HEK293 (cell line): Measurements from ENCODE around the gene SLC8A2.

Experiments
- BCL6B ChIP-seq: fragments of 450-650 bp; formaldehyde crosslinking; IDR thresholded peaks from 2 replicates; pipeline ENCODE4 v1.5.1; 2017; ENCODE audit warnings: missing biosample characterization, missing genetic modification characterization
- GFI1B ChIP-seq: fragments of 450-650 bp; formaldehyde crosslinking; IDR thresholded peaks from 2 replicates; pipeline ENCODE4 v1.5.1; 2016; ENCODE audit warnings: missing biosample characterization, missing genetic modification characterization
- GLIS1 ChIP-seq: fragments of 450-650 bp; formaldehyde crosslinking; IDR thresholded peaks from 2 replicates; pipeline ENCODE4 v1.5.1; 2016; ENCODE audit warnings: missing biosample characterization, missing genetic modification characterization
- PRDM6 ChIP-seq: fragments of 450-650 bp; formaldehyde crosslinking; IDR thresholded peaks from 2 replicates; pipeline ENCODE4 v1.5.1; 2017; ENCODE audit warnings: missing biosample characterization, missing genetic modification characterization
- SALL2 ChIP-seq: fragments of 450-650 bp; formaldehyde crosslinking; IDR thresholded peaks from 2 replicates; pipeline ENCODE4 v1.5.0; 2017; ENCODE audit warnings: missing biosample characterization, mild to moderate bottlenecking, missing genetic modification characterization, borderline replicate concordance
- SP3 ChIP-seq: fragments of 450-650 bp; formaldehyde crosslinking; IDR thresholded peaks from 2 replicates; pipeline ENCODE4 v1.5.1; 2016; ENCODE audit warnings: missing biosample characterization, missing genetic modification characterization
- TRIM28 ChIP-seq: IDR thresholded peaks from 2 replicates; pipeline ENCODE4 v1.6.1; 2011; ENCODE audit warnings: low read length, control low read depth, borderline replicate concordance
- ZBTB1 ChIP-seq: fragments of 450-650 bp; formaldehyde crosslinking; IDR thresholded peaks from 2 replicates; pipeline ENCODE4 v1.5.1; 2016; ENCODE audit warnings: missing biosample characterization, missing genetic modification characterization
- ZNF10 ChIP-seq: fragments of 450-650 bp; formaldehyde crosslinking; IDR thresholded peaks from 2 replicates; pipeline ENCODE4 v1.5.1; 2017; ENCODE audit warnings: missing biosample characterization, missing genetic modification characterization
- ZNF112 ChIP-seq: fragments of 450-650 bp; formaldehyde crosslinking; IDR thresholded peaks from 2 replicates; pipeline ENCODE4 v1.5.0; 2017; ENCODE audit warnings: missing biosample characterization, missing genetic modification characterization
- ZNF16 ChIP-seq: fragments of 450-650 bp; formaldehyde crosslinking; IDR thresholded peaks from 2 replicates; pipeline ENCODE4 v1.5.1; 2016; ENCODE audit warnings: low read depth, missing biosample characterization, missing genetic modification characterization
- ZNF175 ChIP-seq: fragments of 450-650 bp; formaldehyde crosslinking; IDR thresholded peaks from 2 replicates; pipeline ENCODE4 v1.5.1; 2016; ENCODE audit warnings: missing biosample characterization, missing genetic modification characterization
- ZNF184 ChIP-seq: fragments of 450-650 bp; IDR thresholded peaks from 2 replicates; pipeline ENCODE4 v1.5.1; 2018; ENCODE audit warnings: missing biosample characterization, mild to moderate bottlenecking, missing genetic modification characterization
- ZNF202 ChIP-seq: fragments of 450-650 bp; formaldehyde crosslinking; IDR thresholded peaks from 2 replicates; pipeline ENCODE4 v1.5.1; 2016; ENCODE audit warnings: missing biosample characterization, missing genetic modification characterization, borderline replicate concordance
- ZNF274 ChIP-seq, 2 experiments: fragments of 200-500 bp in 1 of 2; fragments of 450-650 bp in 1 of 2; sonication (Bioruptor generic) in 1 of 2; formaldehyde crosslinking in 1 of 2; IDR thresholded peaks; 2 replicates each; pipeline versions ENCODE4 v1.5.1 to v1.6.1; 2014 to 2016; ENCODE audit warnings: borderline replicate concordance in 1 of 2, inconsistent platforms in 1 of 2, low read length in 1 of 2, missing biosample characterization in 1 of 2, missing genetic modification characterization in 1 of 2
- ZNF354C ChIP-seq: fragments of 450-650 bp; formaldehyde crosslinking; IDR thresholded peaks from 2 replicates; pipeline ENCODE4 v1.5.1; 2016; ENCODE audit warnings: missing biosample characterization, missing genetic modification characterization, low read depth, borderline replicate concordance
- ZNF366 ChIP-seq: fragments of 450-650 bp; formaldehyde crosslinking; conservative IDR thresholded peaks from 2 replicates; pipeline ENCODE4 v1.5.1; 2016; ENCODE audit warnings: missing biosample characterization, missing genetic modification characterization
- ZNF48 ChIP-seq: fragments of 450-650 bp; formaldehyde crosslinking; IDR thresholded peaks from 2 replicates; pipeline ENCODE4 v1.5.1; 2016; ENCODE audit warnings: missing biosample characterization, missing genetic modification characterization
- ZNF514 ChIP-seq: fragments of 450-650 bp; formaldehyde crosslinking; IDR thresholded peaks from 2 replicates; pipeline ENCODE4 v1.5.1; 2016; ENCODE audit warnings: missing biosample characterization, missing genetic modification characterization
- ZNF561 ChIP-seq: fragments of 450-650 bp; IDR thresholded peaks from 2 replicates; pipeline ENCODE4 v1.5.1; 2018; ENCODE audit warnings: missing biosample characterization, missing genetic modification characterization, borderline replicate concordance
- ZNF610 ChIP-seq: fragments of 450-650 bp; formaldehyde crosslinking; IDR thresholded peaks from 2 replicates; pipeline ENCODE4 v1.5.1; 2016; ENCODE audit warnings: missing biosample characterization, missing genetic modification characterization, borderline replicate concordance
- ZNF623 ChIP-seq: fragments of 450-650 bp; formaldehyde crosslinking; IDR thresholded peaks from 2 replicates; pipeline ENCODE4 v1.5.1; 2016; ENCODE audit warnings: missing biosample characterization, missing genetic modification characterization
- ZNF658 ChIP-seq: fragments of 450-650 bp; formaldehyde crosslinking; IDR thresholded peaks from 2 replicates; pipeline ENCODE4; 2016; ENCODE audit warnings: missing biosample characterization, missing genetic modification characterization
- ZNF76 ChIP-seq: fragments of 450-650 bp; formaldehyde crosslinking; IDR thresholded peaks from 2 replicates; pipeline ENCODE4; 2016; ENCODE audit warnings: low read depth, missing biosample characterization, missing genetic modification characterization, borderline replicate concordance
- ZSCAN5A ChIP-seq: fragments of 450-650 bp; formaldehyde crosslinking; IDR thresholded peaks from 2 replicates; pipeline ENCODE4 v1.5.1; 2016; ENCODE audit warnings: missing biosample characterization, missing genetic modification characterization
- TF ChIP-seq, protein P1 (sequence below): fragments of 450-650 bp; formaldehyde crosslinking; IDR thresholded peaks from 2 replicates; pipeline ENCODE4 v1.5.1; 2016; ENCODE audit warnings: missing biosample characterization, missing genetic modification characterization, borderline replicate concordance

SLC8A2 gene

GRCh38 chr19:47471733-47472457, at the start of gene SLC8A2 (continued):
- TF ChIP-seq PRDM6 (tag by site-specific recombination): no peak
- TF ChIP-seq, protein P1, sequence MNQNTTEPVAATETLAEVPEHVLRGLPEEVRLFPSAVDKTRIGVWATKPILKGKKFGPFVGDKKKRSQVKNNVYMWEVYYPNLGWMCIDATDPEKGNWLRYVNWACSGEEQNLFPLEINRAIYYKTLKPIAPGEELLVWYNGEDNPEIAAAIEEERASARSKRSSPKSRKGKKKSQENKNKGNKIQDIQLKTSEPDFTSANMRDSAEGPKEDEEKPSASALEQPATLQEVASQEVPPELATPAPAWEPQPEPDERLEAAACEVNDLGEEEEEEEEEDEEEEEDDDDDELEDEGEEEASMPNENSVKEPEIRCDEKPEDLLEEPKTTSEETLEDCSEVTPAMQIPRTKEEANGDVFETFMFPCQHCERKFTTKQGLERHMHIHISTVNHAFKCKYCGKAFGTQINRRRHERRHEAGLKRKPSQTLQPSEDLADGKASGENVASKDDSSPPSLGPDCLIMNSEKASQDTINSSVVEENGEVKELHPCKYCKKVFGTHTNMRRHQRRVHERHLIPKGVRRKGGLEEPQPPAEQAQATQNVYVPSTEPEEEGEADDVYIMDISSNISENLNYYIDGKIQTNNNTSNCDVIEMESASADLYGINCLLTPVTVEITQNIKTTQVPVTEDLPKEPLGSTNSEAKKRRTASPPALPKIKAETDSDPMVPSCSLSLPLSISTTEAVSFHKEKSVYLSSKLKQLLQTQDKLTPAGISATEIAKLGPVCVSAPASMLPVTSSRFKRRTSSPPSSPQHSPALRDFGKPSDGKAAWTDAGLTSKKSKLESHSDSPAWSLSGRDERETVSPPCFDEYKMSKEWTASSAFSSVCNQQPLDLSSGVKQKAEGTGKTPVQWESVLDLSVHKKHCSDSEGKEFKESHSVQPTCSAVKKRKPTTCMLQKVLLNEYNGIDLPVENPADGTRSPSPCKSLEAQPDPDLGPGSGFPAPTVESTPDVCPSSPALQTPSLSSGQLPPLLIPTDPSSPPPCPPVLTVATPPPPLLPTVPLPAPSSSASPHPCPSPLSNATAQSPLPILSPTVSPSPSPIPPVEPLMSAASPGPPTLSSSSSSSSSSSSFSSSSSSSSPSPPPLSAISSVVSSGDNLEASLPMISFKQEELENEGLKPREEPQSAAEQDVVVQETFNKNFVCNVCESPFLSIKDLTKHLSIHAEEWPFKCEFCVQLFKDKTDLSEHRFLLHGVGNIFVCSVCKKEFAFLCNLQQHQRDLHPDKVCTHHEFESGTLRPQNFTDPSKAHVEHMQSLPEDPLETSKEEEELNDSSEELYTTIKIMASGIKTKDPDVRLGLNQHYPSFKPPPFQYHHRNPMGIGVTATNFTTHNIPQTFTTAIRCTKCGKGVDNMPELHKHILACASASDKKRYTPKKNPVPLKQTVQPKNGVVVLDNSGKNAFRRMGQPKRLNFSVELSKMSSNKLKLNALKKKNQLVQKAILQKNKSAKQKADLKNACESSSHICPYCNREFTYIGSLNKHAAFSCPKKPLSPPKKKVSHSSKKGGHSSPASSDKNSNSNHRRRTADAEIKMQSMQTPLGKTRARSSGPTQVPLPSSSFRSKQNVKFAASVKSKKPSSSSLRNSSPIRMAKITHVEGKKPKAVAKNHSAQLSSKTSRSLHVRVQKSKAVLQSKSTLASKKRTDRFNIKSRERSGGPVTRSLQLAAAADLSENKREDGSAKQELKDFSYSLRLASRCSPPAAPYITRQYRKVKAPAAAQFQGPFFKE (tag by site-specific recombination): no peak
- TF ChIP-seq SP3 (tag by site-specific recombination): peak; percentile 81
- TF ChIP-seq ZBTB1 (tag by site-specific recombination): no peak
- TF ChIP-seq BCL6B (tag by site-specific recombination): no peak
- no peak for TF ChIP-seq TRIM28
- TF ChIP-seq ZNF354C (tag by site-specific recombination): no peak
- TF ChIP-seq ZNF623 (tag by site-specific recombination): 0 out of 2 replicates have a peak, but pooled peaks have one; percentile 9
- no peak for TF ChIP-seq ZNF561 (tag by site-specific recombination)
- no peak for TF ChIP-seq ZNF658
- no peak for TF ChIP-seq ZNF76 (tag by site-specific recombination)
- no peak for TF ChIP-seq ZNF112 (tag by site-specific recombination)
- no peak for TF ChIP-seq ZNF514 (tag by site-specific recombination)
- no peak for TF ChIP-seq ZNF202
- TF ChIP-seq GFI1B (tag by site-specific recombination): no peak
- TF ChIP-seq ZNF175 (tag by site-specific recombination): no peak
- TF ChIP-seq ZNF610 (tag by site-specific recombination): peak; percentile 91; the same call in 1 of the 2 replicates
- TF ChIP-seq ZSCAN5A (tag by site-specific recombination): no peak
- no peak for TF ChIP-seq ZNF48 (tag by site-specific recombination)
- TF ChIP-seq GLIS1 (tag by site-specific recombination): peak; percentile 76
- TF ChIP-seq ZNF16 (tag by site-specific recombination): no peak
- TF ChIP-seq ZNF274 (IDR thresholded peaks at IDR 0.05; ENCODE audit: low read length): no peak
- no peak for TF ChIP-seq ZNF274 (tag by site-specific recombination; IDR thresholded peaks at IDR 0.05; ENCODE audit: borderline replicate concordance)
- TF ChIP-seq ZNF10 (tag by site-specific recombination): no peak
- TF ChIP-seq ZNF366 (tag by site-specific recombination): no peak
- no peak for TF ChIP-seq SALL2 (tag by site-specific recombination)
- no peak for TF ChIP-seq ZNF184
